NCI-H1930 (cell line): Measurements from ENCODE around the gene PTBP1.
"Not testable (repeated sequence)": the region's sequence is repeated elsewhere in the genome, so short reads cannot be mapped to it uniquely, and the experiment has no call there.

ENCODE experiments used
- DNase-seq, 2 experiments: peaks; one replicate each; lab custom pipeline; 2025; lab: John Stamatoyannopoulos, UW

PTBP1 gene

GRCh38 chr19:853614-854220, 56.5 kb downstream of the PTBP1 start:
- not testable (repeated sequence) for DNase-seq

GRCh38 chr19:854549-854948, 57.3 kb downstream of the PTBP1 start:
- DNase-seq: no peak

DNA sequence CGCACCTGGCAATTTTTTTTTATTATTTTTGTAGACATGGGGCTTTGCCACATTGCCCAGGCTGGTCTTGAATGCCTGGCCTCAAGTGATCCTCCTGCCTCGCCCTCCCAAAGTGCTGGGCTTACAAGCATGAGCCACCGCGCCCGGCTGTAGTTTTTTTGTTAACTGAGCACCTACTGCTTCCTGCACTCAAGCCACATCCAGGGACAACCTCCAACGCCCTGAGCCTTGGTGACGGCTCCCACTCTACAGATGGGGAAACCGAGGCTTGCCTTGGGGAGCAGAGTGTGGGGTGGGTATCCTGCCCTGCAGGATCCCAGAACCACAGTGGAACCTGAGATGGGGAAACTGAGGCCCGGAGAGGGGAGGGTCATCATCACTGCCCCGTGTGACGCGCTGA, 57.9 kb downstream of the PTBP1 start:
- DNase-seq: no peak

GRCh38 chr19:855566-856120, 58.4 kb downstream of the PTBP1 start:
- peak in 1 of 2 experiments; percentile 18 for DNase-seq

GRCh38 chr19:858284-858683, 61.0 kb downstream of the PTBP1 start:
- DNase-seq: no peak

GRCh38 chr19:858868-859843, 61.9 kb downstream of the PTBP1 start, which contains the start of gene CFD:
Gene CFD, plus strand, starts transcription at chr19:859664. Its CDS starts 26 bp downstream, at chr19:859690.
- DNase-seq: no peak

- no peak for DNase-seq
Measured at GRCh38 chr19:861141-861755, 64.0 kb downstream of the PTBP1 start.
